GM19397 (cell line): ENCODE results near the gene TENM3.
"Not testable (repeated sequence)": the region's sequence is repeated elsewhere in the genome, so short reads cannot be mapped to it uniquely, and the experiment has no call there.

Experiments used
- ATAC-seq: cut with Tn5 transposase; IDR thresholded peaks from one replicate; pipeline ENCODE4 v1.9.1; 2021; ENCODE audit warnings: mild to moderate bottlenecking, moderate library complexity; ENCODE audit not compliant: unreplicated experiment

The TENM3 gene

DNA sequence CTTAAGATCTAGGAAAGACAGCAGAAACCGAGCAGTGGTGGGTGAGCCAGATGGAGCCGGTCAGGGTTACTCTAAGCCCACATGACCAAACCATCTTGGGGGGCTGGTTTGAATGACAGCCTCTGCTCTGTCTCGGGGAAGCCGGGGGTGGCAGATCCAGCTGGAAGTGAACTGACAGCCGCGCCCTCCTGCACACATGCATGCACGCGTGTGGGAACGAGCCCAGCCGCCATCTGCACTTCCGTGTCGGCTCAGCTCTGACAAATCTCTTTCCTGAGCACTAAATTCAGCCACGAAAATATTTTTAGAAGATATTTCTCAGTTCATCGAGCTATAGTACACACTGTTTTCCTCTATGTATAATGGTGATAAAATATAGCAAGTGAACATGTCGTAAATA lies 558.4 kb downstream of the TENM3 start:
- ATAC-seq, result no peak

DNA sequence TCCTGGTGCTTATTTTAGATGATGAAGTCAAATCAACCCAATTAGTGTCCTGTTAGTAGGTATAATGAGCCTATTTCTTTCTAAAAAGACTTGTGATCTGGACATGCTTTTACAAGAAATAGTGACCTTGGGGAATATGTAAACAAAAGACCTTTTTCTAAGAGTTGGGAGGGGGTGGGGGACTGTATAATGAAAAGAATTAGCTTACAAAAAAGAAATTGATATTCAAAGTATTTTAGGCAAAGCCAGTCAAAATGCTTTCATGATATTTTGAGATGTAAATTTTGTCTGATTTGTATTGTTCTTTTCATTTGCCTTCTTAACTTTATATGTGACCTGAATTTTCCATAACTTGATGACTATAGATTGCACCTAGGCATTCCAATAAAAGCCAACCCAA lies 559.4 kb downstream of the TENM3 start:
- ATAC-seq, result no peak

DNA sequence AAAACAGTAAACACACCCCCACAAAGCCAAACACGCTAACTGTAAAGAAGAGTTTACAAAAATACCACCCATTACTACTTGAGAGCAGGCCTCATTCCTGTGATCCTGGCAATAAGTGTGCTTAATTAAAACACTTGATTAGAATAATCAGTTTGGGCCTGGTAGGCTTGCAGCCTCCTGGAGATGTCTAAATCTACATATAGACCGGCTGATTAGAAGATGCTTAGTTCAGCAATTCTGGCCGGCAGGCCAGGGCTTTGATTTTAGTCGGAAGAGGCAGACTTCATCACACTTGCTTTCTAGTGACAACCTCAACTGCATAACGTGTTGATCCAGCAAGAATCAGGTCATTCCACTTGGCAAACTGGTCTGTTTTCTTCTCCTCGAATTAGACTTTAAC lies 560.0 kb downstream of the TENM3 start:
- no peak for ATAC-seq

DNA sequence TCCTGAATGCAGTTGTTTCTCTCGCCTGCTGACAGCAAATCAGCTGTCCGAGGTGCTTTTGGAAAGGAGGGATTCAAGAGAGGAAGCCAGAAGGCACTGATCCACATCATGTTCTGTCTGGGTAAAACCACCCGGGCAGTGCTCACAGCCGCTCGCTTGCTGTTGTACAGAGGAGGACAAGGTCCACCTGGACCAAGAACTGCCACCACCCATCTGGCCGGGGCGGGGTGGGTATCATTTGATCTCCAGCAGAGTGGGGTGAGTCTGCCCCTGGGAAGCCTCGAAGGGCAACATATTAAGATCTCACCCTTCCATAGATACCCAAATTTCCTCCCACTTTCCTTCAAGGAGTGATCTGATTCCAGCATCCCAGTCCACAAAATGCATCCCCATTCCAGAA lies 560.9 kb downstream of the TENM3 start:
- no peak for ATAC-seq

DNA sequence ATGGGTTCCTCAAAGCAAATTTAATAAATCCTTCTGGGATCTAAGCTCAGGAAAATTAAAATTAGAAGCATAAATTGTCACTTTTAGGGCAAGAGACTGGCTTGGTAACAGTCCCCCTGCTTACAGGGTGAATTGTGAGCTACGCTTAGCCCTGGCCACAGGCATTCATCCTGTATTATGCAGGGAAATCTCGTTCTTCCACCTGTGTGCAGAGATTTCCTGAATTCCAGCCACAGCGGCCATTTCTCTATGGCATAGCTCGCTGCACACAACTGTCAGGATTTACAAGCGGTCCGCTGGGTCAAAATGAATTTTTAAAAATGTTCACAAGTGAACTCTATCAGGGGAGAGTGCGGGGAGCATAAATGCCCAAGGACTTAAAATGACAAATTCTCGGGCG lies 562.1 kb downstream of the TENM3 start:
- no peak for ATAC-seq

DNA sequence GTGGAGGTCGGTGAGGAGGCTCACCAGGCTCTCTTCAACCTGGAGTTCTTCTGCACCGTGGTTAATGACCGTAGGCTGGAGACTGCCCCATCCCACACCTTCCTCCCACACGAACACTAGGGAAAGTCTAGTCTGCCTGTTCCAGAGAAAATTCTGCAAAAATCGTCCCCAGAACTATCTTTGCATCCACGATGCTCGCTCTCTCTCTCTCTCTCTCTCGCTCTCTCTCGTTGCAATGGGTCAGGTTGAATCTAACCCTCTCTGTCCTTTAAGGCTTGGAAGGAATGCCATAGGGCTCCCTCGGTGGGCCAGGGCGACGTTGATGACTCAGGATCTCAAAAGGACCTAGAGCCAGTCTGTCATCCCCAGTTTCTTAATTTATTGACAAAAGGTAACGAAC lies 562.5 kb downstream of the TENM3 start:
- ATAC-seq, result no peak

DNA sequence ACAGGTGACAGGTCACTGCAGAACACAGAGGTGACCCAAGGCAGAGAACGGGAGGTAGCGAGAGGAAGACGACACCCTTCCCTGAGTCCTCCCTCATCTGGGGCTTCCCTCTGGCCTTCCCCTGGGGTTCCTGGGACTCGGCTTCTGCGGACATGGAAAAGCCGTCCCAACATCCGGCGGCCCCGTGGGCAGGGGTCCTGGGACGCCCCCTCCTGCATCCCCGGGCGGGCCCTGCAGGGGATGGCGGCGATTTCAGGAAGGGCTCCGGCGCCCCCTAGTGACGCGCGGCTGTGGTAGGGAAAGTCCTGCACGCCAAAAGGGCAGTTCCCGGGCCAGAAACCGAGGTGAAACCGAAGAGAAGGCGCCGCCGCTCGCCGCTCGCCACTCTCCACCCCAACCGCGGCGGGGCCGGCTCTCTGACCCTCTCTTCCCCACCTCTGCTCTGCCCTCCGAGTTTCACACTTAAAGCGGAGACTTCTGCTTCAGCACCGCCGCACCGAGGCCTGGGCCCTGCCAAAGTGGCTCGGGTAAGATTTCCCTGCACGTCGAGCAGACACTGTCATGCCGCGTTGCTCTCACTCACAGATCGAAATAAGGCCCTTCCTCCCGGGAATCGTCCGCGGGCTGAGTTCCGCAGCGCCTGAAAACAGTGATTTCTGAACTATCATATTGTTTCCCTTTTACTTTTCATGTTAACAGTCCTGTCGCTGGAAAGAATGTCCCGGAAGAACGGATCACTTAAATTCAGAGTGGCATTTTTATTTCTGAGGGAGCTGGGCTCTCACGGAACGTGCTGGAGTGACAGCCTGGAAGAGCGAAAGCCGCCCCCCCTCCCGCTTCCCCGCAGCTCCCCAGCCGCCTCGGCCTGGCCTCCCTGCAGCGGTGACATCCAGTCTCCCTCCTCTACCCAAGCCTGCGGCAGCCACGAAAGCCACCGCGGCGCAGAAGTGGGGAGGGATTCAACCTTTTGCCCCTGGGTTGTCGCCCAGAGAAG lies 563.4 kb downstream of the TENM3 start:
- peak; percentile 60 for ATAC-seq

DNA sequence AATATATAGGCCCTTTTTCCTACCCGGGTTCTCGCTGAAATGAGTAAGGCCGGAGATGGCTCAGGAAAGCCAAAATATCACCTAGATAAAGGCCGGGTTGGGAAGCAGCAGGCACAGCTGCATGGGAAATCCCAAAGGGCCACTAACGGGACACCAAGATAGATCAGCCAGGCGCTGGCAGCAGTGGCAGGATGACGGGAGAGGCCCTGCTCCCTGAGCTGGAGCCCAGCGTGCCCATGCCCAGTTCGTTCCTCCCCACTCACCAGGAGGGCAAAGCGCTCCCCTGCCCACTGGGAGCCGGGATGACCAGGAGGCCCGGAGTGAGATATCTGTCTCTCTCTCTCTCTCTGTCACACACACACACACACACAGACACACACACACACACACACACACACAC lies 564.1 kb downstream of the TENM3 start:
- ATAC-seq, result no peak

DNA sequence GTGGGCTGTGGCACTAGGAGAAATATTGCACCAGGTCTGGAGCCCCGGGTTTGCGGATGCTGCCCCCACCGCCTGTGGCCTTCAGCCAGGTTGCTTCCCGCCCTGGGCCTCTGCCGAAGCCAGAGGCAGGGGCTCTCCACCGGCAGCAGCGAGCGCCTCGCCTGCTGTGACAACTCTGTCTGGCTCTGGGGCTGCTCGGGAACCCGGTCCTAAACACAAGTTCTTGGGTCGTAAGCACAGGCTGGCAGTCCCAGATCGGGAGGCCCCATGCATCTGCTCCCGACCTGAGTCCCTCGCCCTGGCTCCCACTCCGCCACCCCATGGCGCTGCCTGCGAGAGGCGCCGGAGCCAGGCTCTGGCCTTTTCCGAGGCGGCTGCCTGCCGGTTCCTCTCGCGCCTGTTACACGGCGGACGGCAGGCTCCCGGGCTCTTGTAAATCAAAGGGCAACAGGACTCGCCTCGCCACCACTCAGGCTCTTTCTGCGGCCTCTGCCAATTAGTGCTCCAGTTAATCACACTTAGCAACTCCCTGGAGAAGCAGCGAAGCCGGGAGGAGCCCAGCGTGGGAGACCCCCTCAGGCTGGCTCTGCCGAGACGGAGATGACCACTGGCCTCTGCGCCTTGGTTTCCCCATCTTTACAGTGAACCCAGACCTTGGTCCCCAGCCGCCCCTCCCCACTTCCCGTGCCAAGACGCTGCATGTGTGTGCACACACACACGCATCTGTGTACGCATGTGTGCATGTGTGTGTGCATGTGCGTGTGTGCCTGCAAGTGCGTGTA lies 564.8 kb downstream of the TENM3 start:
- no peak for ATAC-seq

DNA sequence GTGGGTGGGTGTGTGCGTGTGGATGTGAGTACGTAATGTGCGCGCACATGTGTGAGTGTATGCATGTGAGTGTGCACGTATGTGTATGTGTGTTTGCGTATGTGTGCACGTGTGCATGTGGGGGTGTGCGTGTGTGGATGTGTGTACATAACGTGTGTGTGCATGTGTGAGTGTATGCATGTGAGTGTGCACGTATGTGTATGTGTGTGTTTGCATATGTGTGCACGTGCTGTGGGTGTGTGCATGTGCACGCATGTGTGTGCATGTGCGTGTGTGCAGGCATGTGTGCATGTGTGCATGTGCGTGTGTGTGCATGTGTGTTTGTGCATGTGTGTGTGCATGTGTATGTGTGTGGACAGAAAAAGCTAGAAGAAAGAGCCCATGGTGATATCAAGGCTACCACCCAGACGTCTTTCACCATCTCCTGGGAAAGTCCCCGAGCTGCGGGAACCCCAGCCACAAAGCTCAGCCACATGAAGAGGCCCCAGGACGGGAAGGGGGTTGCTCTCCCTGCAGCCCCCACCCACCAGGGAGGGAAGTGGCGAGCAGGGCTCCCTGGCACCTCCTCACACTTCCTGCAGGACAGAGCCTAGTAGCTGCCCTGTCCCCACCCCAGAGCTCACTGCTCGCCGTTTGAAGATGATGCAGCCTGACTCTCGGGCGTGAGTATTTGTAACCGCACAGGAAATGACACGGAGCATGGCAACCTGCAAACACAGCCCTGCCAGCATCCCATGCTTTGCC lies 565.6 kb downstream of the TENM3 start:
- peak; percentile 82 for ATAC-seq

DNA sequence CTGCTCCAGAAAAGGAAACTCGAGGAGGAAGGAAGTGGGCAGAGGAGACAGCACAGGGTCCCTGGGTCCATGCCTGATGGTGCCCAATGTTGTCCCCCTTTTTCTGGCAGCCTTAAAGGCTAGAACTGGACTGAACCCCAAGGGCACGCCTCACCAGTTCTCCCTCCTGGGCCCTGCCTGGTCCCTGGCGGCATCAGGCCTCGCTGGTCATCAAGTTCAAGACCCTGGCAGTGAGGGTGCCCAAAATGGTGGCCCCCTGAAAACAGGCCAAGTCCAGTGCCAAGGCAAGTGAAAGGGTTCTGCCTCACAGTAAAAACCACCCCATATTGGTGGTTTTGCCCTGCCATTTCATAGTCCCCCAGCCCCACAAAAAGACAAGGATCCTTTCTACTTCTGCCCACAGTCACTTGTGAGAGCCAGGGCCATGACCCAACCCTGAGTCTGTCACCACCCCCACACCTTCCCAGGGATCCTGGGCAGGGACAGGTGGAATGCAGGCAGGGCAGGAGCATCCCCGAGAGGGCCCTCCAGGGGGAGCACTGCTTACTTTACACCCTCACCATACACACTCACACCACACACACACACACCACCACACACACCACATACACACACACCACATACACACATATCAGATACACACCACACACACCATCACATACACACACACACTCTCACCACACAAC lies 566.4 kb downstream of the TENM3 start:
- ATAC-seq, result peak; percentile 27

DNA sequence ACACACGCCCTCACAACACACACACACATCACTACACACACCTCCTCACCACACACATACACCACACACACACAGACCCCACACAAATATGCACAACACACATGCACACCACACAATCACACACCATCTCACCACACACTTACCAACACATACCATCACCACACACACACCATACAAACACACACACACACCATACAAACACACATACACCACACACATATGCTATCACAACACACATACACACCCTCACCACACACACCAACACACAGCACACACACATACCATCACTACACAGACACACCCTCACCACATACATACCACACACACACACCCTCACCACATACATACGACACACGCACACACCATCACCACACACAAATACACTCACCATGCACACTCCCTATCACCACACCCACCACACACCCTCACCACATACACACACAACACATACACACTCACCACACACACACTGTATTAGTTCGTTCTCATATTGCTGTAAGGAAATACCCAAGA lies 567.0 kb downstream of the TENM3 start:
- ATAC-seq, result no peak

DNA sequence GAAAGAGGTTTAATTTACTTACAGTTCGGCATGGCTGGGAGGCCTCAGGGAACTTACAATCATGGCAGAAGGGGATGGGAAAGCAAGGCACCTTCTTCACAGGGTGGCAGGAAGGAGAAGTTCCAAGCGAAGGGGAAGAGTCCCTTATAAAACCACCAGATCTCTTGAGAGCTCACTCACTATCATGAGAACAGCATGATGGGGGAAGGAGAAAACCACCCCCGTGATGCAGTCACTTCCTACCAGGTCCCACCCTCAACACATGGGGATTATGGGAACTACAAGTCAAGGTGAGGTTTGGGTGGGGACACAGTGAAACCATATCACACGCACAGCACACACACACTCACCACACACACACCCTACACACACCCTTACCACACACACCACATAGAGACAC lies 569.7 kb downstream of the TENM3 start:
- ATAC-seq, result no peak

DNA sequence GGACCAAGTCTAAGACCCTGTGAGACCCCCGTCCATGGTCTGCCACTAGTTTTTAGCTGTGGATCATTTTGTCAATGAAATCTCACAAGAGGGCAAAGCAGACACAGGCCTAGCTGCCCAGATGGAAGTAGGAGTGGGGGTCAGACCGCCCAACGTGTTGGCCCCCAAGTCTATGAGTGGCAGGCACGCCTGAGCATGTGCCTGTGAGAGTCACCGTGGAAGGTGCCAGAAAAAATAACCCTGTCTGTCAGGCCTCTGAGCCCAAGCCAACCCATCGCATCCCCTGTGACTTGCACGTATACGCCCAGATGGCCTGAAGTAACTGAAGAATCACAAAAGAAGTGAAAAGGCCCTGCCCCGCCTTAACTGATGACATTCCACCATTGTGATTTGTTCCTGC lies 570.9 kb downstream of the TENM3 start:
- not testable (repeated sequence) for ATAC-seq

DNA sequence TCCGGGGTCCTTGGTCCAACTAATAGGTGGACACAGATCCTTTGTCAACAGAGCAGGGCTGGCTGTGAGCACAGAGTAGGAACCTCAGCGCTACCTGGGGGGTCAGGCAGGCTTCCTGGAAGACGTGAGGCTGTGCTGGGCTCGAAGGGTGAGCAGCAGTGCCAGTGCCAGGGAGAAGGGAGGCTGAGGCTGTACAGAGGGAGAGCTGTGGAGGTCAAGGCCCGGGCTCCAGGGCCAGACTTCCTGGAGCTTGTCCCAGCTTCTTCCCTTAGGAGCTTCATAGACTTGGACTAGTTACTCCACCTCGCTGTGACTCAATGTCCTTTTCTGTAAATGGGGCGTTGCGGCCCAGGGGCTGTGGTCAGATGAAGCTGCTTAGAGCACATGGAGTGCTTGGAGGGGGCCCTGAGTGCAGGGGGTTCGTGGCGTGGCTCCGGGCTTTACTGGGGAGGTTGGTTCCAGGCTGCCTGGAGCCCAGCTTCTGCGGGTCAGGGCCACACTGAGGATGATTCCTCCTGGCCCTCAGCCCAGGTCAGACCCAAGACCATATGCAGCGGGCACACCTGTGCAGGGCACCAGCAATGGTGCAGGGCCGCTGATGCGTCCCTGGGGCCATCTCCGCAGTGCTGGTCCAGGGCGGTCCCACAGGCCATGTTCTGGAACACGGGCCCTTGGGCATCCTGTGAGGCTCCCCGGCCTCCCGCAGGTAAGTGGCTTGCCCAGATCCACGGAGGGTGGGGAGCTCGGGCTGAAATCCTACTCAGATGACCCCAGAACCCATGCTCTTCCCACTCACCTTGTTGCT lies 575.9 kb downstream of the TENM3 start:
- no peak for ATAC-seq

DNA sequence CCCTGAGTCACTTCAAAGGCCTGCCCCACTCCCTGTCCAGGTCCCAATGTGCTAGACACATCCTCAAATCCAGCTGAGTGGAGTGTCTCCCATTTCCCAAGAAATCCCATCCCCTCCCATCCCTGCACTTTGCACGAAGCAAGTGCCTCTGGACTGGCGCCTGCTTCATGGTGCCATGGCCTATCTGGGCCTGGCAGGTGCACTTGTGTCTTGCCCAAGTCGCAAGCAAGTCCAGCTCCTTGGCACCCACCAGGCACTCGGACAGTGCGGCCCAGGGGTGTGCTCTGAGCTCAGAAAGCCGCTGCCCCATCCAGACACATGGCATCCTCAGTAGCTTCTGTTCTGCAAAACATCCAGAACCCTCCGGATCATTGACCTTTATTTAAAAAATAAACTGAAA lies 576.5 kb downstream of the TENM3 start:
- no peak for ATAC-seq

DNA sequence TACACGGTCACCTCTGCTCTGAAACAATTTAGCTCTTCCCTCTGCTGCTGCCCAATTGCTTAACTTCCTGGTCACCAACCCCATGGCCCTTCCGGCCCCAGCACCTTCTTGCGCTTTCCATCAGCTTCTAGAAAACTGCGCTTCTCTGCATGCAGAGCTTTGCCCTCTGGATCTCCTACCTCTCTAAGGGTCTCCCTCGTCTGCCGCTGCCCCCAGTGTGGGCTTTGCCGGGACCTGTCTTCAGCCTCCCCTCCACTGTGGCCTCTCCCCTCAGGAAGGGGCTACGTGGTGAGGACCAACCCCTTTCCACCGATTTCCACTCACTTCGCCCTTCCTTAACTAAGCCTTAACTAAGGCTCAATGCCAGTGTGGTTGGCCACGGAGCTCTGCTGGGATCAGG lies 579.4 kb downstream of the TENM3 start:
- no peak for ATAC-seq

DNA sequence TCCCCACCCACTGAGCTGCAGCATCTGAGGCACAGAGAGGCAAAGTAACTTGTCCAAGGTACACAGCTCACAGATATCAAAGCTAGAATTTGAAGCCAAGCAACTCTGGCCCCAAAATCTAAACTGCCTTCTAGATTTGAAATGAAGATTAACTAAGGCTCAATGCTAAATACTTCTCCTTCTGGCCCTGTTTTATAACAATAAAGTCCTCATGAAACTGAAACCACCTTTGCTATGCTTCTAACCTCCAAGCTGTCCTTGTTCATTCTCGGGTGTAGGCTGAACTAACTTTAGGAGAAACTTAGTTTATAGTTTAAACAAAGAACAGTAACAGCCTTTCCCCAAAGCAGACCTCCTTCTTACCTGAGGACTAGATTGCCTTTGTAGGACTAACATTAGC lies 580.4 kb downstream of the TENM3 start:
- peak; percentile 52 for ATAC-seq

DNA sequence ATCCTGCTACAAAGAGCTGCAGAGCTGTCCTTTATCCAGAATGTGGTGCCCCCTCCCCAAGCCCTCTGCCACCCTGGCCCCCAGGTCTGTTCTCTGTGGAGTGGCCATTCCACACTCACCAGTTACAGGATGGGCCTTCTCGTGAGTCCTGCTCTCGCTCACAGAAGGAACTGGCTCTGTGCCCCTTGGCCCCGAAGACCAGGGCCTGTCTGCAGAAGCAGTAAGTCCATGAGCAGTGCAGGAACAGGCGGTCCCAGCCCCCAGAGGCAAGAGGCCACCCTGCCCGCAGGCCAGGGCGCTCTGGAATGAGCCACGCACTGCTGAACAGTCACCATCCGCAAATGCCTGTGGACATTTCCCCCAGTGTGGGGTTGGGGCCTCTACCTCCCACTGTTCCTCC lies 581.8 kb downstream of the TENM3 start:
- no peak for ATAC-seq

DNA sequence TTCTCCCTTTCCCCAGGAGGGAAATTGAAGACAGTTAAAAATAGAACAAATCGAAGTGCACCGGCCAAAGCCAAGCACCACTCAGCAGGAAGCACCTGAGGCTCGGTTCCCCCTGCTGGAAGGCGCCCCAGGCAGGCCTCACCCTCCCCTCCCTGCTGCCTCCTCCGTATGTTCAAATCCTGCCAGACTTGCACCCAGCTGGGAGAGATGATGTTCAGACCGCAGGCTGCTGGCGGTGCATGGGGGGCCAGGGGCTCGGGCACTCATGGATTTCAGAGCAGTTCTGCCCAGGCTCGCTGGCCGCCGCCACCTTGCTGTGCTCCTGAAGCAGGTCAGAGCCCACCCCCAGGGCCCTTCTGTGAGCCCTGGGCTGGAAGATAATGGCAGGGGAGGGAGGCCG lies 582.6 kb downstream of the TENM3 start:
- ATAC-seq, result no peak
